GM03348 (cell line): ENCODE results near the gene PGS1.
A peak's percentile ranks its signal among the peaks of the same experiment; 100 is the strongest.
"Not testable (repeated sequence)": the region's sequence is repeated elsewhere in the genome, so short reads cannot be mapped to it uniquely, and the experiment has no call there.

ENCODE experiments used
- DNase-seq: peaks from one replicate; pipeline ENCODE4 v3.0.0; 2012; ENCODE audit warnings: low spot score

Gene PGS1

GRCh38 chr17:78378225-78379130 lies at the start of gene PGS1:
Gene PGS1, plus strand, starts transcription at chr17:78378649. Its CDS starts 17 bp downstream, at chr17:78378666.
- peak; percentile 88 for DNase-seq

- DNase-seq, result peak; percentile 82
Observed at GRCh38 chr17:78329263-78330059, 49.0 kb upstream of the PGS1 start.

GRCh38 chr17:78330570-78331224 lies 47.8 kb upstream of the PGS1 start:
- DNase-seq, result no peak

DNA sequence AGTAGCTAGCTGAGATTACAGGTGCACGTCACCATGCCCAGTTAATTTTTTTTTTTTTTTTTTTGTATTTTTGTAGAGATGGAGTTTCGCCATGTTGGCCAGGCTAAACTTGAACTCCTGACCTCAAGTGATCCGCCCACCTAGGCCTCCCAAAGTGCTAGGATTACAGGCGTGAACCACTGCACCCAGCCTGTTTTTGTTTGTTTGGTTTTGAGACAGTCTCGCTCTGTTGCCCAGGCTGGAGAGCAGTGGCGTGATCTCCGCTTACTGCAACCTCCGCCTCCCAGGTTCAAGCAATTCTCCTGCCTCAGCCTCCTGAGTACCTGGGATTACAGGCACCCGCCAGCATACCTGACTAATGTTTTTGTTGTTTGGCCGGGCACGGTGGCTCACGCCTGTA lies 47.1 kb upstream of the PGS1 start:
- DNase-seq, result not testable (repeated sequence)

GRCh38 chr17:78332991-78333390 lies 45.5 kb upstream of the PGS1 start:
- no peak for DNase-seq

- DNase-seq, result no peak
Observed at GRCh38 chr17:78335209-78335608, 43.2 kb upstream of the PGS1 start.

GRCh38 chr17:78337244-78338109 lies 41.0 kb upstream of the PGS1 start:
- peak; percentile 68 for DNase-seq

DNA sequence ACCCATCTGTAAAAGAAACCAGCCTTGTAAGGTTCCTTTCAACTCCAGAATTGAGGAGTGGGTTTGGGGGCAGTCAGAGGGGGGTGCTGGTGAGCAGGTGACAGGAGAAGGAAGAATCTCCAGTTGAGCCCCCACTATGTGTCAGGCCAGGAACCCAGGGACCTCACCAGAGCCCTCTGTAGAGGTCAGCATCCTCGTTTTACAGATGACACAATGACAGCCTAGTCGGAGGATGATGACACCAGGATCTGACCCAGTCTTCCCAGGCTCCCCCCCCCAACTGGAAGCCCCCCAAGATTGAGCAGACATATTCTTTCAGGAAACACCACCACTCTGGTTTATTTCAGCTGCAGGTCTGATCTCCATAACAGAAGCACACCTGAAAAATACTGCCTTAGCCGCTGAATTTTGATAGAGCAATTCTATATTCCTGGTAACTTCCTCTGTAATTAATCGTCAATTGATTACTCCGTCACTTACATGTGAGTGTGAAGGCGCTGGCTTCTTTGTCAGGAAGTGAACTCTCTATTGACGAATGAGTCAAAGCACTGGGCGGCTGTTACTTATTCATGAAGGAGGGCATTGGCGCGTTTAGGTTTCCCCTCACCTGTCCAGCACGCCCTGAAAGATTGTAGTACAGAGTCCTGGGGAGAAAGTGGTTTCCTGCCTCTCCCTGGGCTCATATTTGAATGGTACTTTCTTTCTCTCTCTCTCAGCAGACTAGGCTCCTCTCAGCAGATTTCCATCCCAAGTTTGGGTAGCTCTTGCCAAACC lies 39.8 kb upstream of the PGS1 start:
- no peak for DNase-seq

GRCh38 chr17:78340183-78340955 lies 38.1 kb upstream of the PGS1 start:
- DNase-seq, result no peak

- peak; percentile 96 for DNase-seq
Observed at GRCh38 chr17:78341559-78342448, 36.6 kb upstream of the PGS1 start.

- DNase-seq, result peak; percentile 87
Observed at GRCh38 chr17:78342449-78343186, 35.8 kb upstream of the PGS1 start.

DNA sequence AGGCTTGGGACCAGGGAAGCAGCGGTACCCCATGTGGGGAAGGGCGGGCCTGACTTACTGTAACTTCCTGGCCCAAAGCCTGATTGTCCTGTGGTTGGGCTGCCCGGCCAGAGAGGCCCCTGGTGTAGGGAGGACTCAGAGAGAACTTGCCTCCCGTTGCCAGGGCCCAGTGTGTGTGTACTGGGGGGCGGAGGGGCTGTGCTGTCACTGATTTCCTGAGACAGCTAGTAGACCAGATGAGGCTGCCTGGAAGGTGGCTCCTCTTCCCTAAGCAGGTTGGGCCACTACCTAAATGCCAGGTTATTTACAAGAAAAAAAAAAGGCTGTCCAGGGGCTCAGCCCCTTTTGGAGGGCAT lies 35.3 kb upstream of the PGS1 start:
- peak; percentile 93 for DNase-seq

GRCh38 chr17:78343543-78344201 lies 34.8 kb upstream of the PGS1 start:
- no peak for DNase-seq

GRCh38 chr17:78344666-78345065 lies 33.8 kb upstream of the PGS1 start:
- no peak for DNase-seq

DNA sequence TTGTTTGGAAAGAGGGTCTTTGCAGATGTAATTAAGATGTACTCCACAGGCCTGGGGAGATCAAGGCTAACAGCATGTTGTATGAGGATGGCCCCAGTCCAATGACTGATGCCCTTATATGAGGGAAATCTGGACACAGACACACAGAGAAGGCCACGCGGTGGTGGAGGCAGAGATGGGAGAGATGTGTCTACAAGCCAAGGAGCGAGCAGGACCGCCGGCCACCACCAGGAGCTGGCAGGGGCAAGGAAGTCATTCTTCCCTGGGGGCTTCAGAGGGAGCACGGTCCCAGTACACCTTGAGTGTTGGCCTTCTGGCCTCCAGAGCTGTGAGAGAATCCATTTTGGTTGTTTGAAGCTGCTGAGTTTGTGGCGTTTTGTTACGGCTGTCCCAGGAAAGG lies 33.3 kb upstream of the PGS1 start:
- no peak for DNase-seq

DNA sequence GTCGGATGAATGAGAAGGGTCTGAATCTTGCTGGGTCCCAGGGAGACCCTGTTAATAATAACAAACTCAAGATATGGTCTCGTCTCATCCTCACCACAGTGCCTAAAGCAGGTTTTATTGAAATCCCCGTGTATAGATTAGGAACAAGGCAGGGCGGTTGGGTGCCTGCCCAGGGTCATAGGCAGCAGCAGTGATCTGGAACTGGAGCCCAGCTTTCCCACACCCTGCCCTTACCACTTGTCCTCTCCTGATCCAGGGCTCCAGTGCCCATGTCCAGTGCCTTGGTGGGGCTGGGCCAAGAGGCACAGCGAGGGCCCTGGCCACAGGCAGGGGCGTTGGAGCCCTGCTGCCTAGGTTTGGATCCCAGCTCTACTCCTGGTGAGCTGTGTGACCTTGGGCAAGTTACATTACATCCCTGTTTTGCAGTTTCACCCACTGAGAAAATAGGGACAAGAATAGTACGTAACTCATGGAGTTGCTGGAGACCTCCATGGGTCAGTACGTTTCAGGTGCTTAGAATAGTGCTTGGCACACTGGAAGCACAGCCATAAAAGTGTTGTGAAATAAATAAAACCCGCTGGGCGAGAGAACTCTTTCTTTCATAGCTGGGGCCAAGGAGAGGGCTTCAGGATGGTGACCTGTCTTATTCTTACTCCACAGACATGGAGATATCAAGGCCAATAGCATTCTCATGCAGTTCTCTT lies 32.5 kb upstream of the PGS1 start:
- DNase-seq, result no peak

- DNase-seq, result no peak
Observed at GRCh38 chr17:78346605-78347250, 31.7 kb upstream of the PGS1 start.
